ENCODE measurements around the gene PRKAG2.

- TF ChIP-seq, protein P1, sequence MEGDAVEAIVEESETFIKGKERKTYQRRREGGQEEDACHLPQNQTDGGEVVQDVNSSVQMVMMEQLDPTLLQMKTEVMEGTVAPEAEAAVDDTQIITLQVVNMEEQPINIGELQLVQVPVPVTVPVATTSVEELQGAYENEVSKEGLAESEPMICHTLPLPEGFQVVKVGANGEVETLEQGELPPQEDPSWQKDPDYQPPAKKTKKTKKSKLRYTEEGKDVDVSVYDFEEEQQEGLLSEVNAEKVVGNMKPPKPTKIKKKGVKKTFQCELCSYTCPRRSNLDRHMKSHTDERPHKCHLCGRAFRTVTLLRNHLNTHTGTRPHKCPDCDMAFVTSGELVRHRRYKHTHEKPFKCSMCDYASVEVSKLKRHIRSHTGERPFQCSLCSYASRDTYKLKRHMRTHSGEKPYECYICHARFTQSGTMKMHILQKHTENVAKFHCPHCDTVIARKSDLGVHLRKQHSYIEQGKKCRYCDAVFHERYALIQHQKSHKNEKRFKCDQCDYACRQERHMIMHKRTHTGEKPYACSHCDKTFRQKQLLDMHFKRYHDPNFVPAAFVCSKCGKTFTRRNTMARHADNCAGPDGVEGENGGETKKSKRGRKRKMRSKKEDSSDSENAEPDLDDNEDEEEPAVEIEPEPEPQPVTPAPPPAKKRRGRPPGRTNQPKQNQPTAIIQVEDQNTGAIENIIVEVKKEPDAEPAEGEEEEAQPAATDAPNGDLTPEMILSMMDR (IDR thresholded peaks at IDR 0.05), result no peak
- TF ChIP-seq POLR2A (IDR thresholded peaks at IDR 0.05), result no peak
Observed at GRCh38 chr7:151819866-151820265, 57.0 kb downstream of the PRKAG2 start.

Data from thyroid gland (tissue), 4 donors.